Effector memory CD4-positive, alpha-beta T cell (primary cell): ENCODE results near the gene GLIPR1.

ENCODE experiments used
- DNase-seq, 3 donors: peaks; one replicate each; pipeline ENCODE4 v3.0.0-alpha.2; 2020
- H3K27ac ChIP-seq: 2 replicates; pipeline ENCODE4 v1.7.0; 2013; ENCODE audit warnings: mild to moderate bottlenecking, low read length, moderate library complexity; ENCODE audit not compliant: insufficient read depth, poor library complexity, severe bottlenecking
- H3K27me3 ChIP-seq: replicated peaks from 2 replicates; pipeline ENCODE4 v1.7.0; 2013; ENCODE audit warnings: mild to moderate bottlenecking, low read length; ENCODE audit not compliant: insufficient read depth, control insufficient read depth, poor library complexity, severe bottlenecking
- H3K36me3 ChIP-seq: 2 replicates; pipeline ENCODE4 v1.7.0; 2013; ENCODE audit warnings: mild to moderate bottlenecking, low read length, moderate library complexity; ENCODE audit not compliant: control insufficient read depth, insufficient read depth
- H3K4me1 ChIP-seq: 2 replicates; pipeline ENCODE4 v1.7.0; 2013; ENCODE audit warnings: low read length, mild to moderate bottlenecking; ENCODE audit not compliant: control insufficient read depth, insufficient read depth, poor library complexity, severe bottlenecking
- H3K4me3 ChIP-seq: 2 replicates; pipeline ENCODE4 v1.7.0; 2013; ENCODE audit warnings: low read length, low read depth, mild to moderate bottlenecking; ENCODE audit not compliant: insufficient read depth, poor library complexity, severe bottlenecking
- H3K9me3 ChIP-seq: 2 replicates; pipeline ENCODE4 v1.7.0; 2013; ENCODE audit warnings: mild to moderate bottlenecking, low read length, moderate library complexity; ENCODE audit not compliant: control insufficient read depth

The GLIPR1 gene

DNA sequence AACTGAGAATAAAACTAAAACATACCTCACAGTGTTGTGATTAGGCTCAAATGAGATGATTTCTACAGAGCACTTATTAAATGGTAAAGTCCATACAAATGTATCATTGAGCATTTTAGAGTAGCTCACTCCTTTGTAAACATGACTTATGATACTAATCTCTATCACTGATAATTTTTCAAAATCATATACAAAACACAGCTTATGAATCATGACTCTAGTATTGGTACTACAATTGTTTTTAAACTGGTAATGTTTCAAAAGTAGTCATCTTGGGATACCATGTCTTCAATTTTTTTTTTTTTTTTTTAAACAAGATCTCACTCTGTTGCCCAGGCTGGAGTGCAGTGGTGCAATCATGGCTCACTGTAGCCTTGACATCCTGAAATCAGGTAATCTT, 70.9 kb downstream of the GLIPR1 start:
- no peak for DNase-seq
- no peak overlapping the region for H3K27ac ChIP-seq
- no peaks in the 10 kb centered on the region for H3K4me1 ChIP-seq
- no peak overlapping the region for H3K4me3 ChIP-seq
- no peaks in the 10 kb centered on the region for H3K36me3 ChIP-seq
- no peaks in the 10 kb centered on the region for H3K9me3 ChIP-seq
- H3K27me3 ChIP-seq: no peaks in the 10 kb centered on the region

DNA sequence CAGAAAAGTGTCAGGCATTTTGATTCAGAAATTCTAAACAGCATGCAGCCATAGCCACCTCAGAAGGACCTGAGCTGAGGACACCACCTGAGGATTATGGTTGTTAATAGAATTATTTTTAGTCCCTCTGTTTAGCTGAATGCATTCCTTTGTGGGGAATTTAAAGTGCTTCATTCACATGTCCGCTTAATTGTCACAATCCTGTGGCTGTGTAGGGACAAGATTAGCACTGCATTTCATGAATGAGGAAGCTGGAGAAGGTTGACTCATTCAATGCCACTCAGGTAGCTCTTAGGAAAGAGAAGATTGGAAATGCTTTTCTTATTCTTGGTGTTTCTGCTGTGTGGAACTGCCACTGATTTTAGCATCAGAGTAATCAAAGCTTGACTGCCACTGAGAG, 72.8 kb downstream of the GLIPR1 start:
- no peak for DNase-seq
- no peak overlapping the region for H3K4me3 ChIP-seq

More for the DNA sequence above, 72.8 kb downstream of the GLIPR1 start:
- no peaks in the 10 kb centered on the region for H3K27me3 ChIP-seq
- H3K27ac ChIP-seq: no peak overlapping the region
- H3K9me3 ChIP-seq: no peaks in the 10 kb centered on the region
- H3K36me3 ChIP-seq: no peaks in the 10 kb centered on the region
- no peaks in the 10 kb centered on the region for H3K4me1 ChIP-seq
